Effector memory CD4-positive, alpha-beta T cell (primary cell): ENCODE results near the gene KLK12.

ENCODE experiments used
- DNase-seq, 3 donors: peaks; one replicate each; pipeline ENCODE4 v3.0.0-alpha.2; 2020
- H3K27ac ChIP-seq: 2 replicates; pipeline ENCODE4 v1.7.0; 2013; ENCODE audit warnings: mild to moderate bottlenecking, low read length, moderate library complexity; ENCODE audit not compliant: insufficient read depth, poor library complexity, severe bottlenecking
- H3K27me3 ChIP-seq: replicated peaks from 2 replicates; pipeline ENCODE4 v1.7.0; 2013; ENCODE audit warnings: mild to moderate bottlenecking, low read length; ENCODE audit not compliant: insufficient read depth, control insufficient read depth, poor library complexity, severe bottlenecking
- H3K36me3 ChIP-seq: 2 replicates; pipeline ENCODE4 v1.7.0; 2013; ENCODE audit warnings: mild to moderate bottlenecking, low read length, moderate library complexity; ENCODE audit not compliant: control insufficient read depth, insufficient read depth
- H3K4me1 ChIP-seq: 2 replicates; pipeline ENCODE4 v1.7.0; 2013; ENCODE audit warnings: low read length, mild to moderate bottlenecking; ENCODE audit not compliant: control insufficient read depth, insufficient read depth, poor library complexity, severe bottlenecking
- H3K4me3 ChIP-seq: 2 replicates; pipeline ENCODE4 v1.7.0; 2013; ENCODE audit warnings: low read length, low read depth, mild to moderate bottlenecking; ENCODE audit not compliant: insufficient read depth, poor library complexity, severe bottlenecking
- H3K9me3 ChIP-seq: 2 replicates; pipeline ENCODE4 v1.7.0; 2013; ENCODE audit warnings: mild to moderate bottlenecking, low read length, moderate library complexity; ENCODE audit not compliant: control insufficient read depth
- total RNA-seq, 3 donors: gene quantifications; one replicate each; lab custom pipeline; 2026; lab: John Stamatoyannopoulos, UW

KLK12 gene, protein sequence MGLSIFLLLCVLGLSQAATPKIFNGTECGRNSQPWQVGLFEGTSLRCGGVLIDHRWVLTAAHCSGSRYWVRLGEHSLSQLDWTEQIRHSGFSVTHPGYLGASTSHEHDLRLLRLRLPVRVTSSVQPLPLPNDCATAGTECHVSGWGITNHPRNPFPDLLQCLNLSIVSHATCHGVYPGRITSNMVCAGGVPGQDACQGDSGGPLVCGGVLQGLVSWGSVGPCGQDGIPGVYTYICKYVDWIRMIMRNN
- total RNA-seq, result 0 reads per million in 3 donors

DNA sequence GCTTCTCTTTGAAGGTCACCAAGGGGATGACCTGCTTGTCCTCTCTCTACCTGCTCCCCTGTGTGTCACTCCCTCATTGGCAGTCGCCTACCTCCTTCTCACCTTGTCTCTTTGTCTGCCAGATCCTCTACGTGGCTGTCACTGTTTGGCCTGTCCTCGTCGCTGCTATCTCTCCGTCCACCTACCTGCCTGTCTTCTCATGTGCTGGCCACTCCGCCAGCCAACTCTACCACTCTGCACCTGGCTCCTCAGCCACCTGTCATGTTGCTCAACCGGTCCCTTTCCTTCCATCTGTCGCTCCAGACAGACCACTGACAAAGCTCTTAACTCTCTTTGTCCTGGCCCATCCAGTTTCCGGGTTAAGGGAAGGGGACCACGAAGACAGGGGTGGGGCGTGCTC lies at the start of gene KLK12:
TSS of gene KLK12 (minus strand) at position 299 of the 400 bp plus-strand sequence. CDS start 381 bp downstream, outside the sequence.
- Histone ChIP-seq H3K36me3 (no peaks in the 10 kb centered on the region), H3K27me3 (no peaks in the 10 kb centered on the region), H3K27ac (no peak within 1 kb of the TSS), H3K4me3 (no peak within 1 kb of the TSS), H3K4me1 (no peaks in the 10 kb centered on the region), H3K9me3 (no peaks in the 10 kb centered on the region)
- no peak for DNase-seq

DNA sequence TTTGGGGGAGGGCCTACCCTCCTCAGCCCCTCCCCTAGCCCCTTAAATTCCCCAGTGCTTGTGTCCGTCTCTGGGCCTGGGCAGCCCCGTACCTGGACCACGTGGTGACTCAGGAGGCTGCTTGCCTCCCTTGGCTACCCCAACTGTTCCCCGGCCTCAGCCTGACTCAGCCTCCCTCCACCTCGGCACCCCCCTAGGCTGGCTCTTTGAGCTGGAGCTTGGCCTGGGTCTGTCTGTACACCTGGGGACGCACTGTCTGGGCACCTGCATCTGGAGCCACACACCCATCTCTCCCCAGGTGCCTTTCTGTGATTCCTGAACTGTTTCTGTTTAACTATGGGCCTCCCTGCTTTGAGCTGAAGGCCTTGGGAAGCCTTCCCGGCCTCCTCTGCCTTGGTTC lies 49.7 kb upstream of the KLK12 start:
- Histone ChIP-seq H3K27me3 (no peaks in the 10 kb centered on the region), H3K9me3 (no peaks in the 10 kb centered on the region)
- DNase-seq, result no peak

DNA sequence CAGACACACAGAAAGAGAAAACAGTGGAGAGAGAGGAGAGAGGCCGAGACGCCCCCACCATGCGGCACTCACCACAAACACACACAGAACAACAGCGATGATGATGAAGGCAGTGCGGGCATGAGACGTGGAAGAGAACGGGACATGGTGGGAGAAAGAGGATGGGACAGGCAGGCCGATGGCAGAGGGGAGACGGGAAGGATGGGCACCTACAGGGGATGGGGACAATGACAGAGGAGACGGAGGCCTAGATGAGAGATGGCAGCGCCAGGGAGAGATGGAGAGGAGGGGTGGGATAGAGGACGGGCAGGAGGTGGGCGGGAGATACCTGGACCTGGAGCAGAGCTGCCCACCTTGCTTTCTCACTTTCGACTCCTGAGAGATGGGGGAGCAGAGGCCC lies 49.0 kb upstream of the KLK12 start:
- Histone ChIP-seq H3K27ac (no peak overlapping the region), H3K36me3 (no peaks in the 10 kb centered on the region)
- no peak for DNase-seq

More for the DNA sequence above, 49.7 kb upstream of the KLK12 start:
- Histone ChIP-seq H3K4me1 (no peaks in the 10 kb centered on the region), H3K27ac (no peak overlapping the region), H3K36me3 (no peaks in the 10 kb centered on the region), H3K4me3 (no peak overlapping the region)

DNA sequence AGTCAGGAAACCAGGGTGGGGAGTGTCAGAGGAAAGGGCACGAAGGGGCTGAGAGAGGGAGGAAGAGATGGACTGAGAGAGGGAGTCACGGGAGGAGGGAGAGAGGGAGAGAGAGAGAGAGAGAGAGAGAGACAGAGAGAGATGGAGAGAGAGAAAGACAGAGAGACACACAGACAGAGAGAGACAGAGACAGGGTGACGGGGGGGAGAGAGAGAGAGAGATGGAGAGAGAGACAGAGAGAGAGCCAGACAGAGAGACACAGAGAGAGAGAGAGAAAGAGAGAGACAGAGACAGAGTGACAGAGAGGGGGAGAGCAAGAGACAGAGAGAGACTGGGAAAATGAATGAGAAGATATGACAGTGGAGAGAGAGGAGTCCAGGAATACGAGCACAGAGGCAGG lies 48.4 kb upstream of the KLK12 start:
- Histone ChIP-seq H3K36me3 (no peaks in the 10 kb centered on the region), H3K4me3 (no peak overlapping the region), H3K9me3 (no peaks in the 10 kb centered on the region), H3K27ac (no peak overlapping the region), H3K27me3 (no peaks in the 10 kb centered on the region), H3K4me1 (no peaks in the 10 kb centered on the region)
- DNase-seq, result no peak

More for the DNA sequence above, 49.0 kb upstream of the KLK12 start:
- H3K27me3 ChIP-seq, result no peaks in the 10 kb centered on the region
- no peak overlapping the region for H3K4me3 ChIP-seq
- H3K9me3 ChIP-seq, result no peaks in the 10 kb centered on the region
- H3K4me1 ChIP-seq, result no peaks in the 10 kb centered on the region

DNA sequence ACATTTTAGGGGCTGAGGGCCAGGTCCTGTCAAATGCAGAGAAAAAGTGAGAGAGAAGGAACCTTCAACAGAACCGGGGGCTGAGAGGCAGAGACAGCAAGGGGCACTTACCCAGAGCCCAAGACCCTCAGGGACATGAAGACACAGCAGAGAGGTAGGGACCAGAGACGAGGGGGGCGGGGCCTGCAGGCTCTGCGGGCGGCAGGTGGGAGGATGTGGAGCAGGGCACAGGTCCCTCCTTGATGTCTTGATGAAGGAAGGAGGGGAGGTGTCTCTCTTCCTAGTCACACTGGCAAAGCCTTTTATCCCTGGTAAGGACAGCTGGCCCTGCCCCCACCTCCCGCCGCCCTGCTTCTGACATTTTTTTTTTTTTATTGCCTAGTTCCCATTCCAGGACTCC lies 47.8 kb upstream of the KLK12 start, which contains the start of gene KLK14:
TSS of gene KLK14 (minus strand) at position 277 of the 400 bp plus-strand sequence. CDS start at position 4, 273 bp downstream.
- no peaks in the 10 kb centered on the region for H3K9me3 ChIP-seq
- H3K4me1 ChIP-seq, result no peaks in the 10 kb centered on the region
- H3K4me3 ChIP-seq, result no peak within 1 kb of the TSS
- H3K27ac ChIP-seq, result no peak within 1 kb of the TSS
- H3K36me3 ChIP-seq, result no peaks in the 10 kb centered on the region
- no peak for DNase-seq
- H3K27me3 ChIP-seq, result no peaks in the 10 kb centered on the region

DNA sequence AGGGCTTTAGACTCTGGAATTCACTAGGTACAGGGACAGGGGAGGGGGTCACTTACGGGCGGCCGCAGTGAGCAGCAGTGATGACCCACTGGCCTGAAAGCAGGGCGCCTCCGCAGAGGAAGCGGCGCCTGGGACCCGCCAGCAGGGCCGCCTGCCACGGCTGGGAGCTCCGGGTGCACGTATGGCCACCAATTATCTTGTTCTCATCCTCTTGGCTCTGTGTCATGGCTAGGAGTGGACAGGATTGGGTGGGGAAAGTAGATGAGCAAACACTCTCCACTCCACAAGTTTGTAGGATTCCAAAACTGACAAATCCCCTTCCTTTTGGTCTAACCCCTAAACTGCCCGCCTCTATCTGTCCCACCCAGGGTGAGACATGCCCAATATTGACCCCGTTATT lies 46.7 kb upstream of the KLK12 start:
- no peaks in the 10 kb centered on the region for H3K36me3 ChIP-seq
- H3K4me3 ChIP-seq, result no peak overlapping the region
- DNase-seq, result no peak
- no peaks in the 10 kb centered on the region for H3K27me3 ChIP-seq
- H3K4me1 ChIP-seq, result no peaks in the 10 kb centered on the region
- no peak overlapping the region for H3K27ac ChIP-seq
- H3K9me3 ChIP-seq, result no peaks in the 10 kb centered on the region

DNA sequence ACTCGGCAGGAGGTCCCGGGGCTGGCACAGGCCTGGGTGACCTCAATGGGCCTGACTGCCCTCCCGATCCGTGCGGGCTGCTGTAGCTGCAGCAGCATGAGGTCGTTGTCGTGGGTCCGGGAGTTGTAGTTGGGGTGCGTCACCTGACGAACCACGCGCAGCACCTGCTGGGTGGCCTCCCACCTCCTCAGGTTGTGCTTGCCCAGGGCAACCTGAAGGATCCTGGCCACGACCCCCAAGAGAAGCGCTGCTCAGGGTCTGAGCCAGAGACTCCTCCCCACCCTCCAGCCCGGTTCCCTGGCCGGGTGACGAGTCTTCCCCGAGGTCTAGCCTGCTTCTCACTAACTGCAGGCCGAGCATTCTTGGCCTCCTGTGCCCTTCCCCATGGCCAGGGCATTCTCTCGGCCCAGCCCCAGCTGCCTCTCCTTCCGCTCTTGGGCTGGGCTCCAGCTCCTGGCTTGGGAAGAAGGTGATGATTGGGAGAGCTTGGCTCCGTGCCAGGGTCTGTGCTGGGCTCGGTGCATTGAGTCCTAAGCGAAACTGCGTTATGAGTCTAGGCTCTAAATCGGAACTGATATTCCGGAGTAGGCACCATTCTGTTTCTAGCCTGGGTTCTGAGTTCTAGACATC lies 44.8 kb upstream of the KLK12 start:
- no peaks in the 10 kb centered on the region for H3K27me3 ChIP-seq
- DNase-seq, result no peak
- no peak overlapping the region for H3K27ac ChIP-seq
- H3K9me3 ChIP-seq, result no peaks in the 10 kb centered on the region
- H3K36me3 ChIP-seq, result no peaks in the 10 kb centered on the region
- H3K4me3 ChIP-seq, result no peak overlapping the region
- H3K4me1 ChIP-seq, result no peaks in the 10 kb centered on the region

DNA sequence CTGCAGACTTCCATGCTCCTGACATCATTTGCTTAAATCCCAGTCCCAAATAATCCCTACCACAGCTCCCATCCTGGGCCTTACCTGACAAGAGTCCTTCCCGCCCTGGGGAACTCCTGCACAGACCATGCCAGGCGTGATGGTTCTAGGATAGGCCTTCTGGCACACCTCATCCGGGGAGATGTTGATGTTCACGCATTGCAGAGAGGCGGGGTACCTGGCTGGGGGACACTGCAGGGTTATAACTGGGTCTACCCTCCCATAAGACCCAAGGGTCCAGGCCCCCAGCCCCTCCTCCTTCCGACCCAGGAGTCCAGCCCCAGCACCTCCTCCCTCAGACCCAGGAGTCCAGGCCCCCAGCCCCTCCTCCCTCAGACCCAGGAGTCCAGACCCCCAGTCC lies 43.9 kb upstream of the KLK12 start:
- Histone ChIP-seq H3K27ac (no peak overlapping the region), H3K4me1 (no peaks in the 10 kb centered on the region), H3K9me3 (no peaks in the 10 kb centered on the region), H3K4me3 (no peak overlapping the region), H3K27me3 (no peaks in the 10 kb centered on the region), H3K36me3 (no peaks in the 10 kb centered on the region)
- no peak for DNase-seq

DNA sequence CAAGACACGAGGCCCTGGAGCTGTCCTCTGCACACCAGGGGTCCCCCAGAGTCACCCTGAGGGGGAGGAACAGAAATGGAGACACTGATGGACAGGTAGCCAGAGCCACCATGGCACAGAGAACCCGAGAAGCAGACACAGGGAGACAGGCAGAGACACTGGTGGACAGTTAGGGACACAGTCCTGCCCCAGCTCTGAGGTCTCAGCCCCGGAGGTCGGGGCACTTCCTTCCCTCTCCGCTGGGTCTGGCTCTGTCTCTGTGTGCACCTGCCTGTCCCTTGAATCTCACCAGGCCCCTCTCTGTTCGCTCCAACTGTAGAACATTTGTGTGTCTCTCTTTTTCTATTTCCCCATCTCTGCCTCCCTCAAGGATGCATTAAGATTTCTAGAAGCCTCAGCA lies 43.3 kb upstream of the KLK12 start:
- no peaks in the 10 kb centered on the region for H3K27me3 ChIP-seq
- H3K36me3 ChIP-seq, result no peaks in the 10 kb centered on the region
- no peak overlapping the region for H3K27ac ChIP-seq
- H3K9me3 ChIP-seq, result no peaks in the 10 kb centered on the region
- no peaks in the 10 kb centered on the region for H3K4me1 ChIP-seq
- no peak overlapping the region for H3K4me3 ChIP-seq
- no peak for DNase-seq

DNA sequence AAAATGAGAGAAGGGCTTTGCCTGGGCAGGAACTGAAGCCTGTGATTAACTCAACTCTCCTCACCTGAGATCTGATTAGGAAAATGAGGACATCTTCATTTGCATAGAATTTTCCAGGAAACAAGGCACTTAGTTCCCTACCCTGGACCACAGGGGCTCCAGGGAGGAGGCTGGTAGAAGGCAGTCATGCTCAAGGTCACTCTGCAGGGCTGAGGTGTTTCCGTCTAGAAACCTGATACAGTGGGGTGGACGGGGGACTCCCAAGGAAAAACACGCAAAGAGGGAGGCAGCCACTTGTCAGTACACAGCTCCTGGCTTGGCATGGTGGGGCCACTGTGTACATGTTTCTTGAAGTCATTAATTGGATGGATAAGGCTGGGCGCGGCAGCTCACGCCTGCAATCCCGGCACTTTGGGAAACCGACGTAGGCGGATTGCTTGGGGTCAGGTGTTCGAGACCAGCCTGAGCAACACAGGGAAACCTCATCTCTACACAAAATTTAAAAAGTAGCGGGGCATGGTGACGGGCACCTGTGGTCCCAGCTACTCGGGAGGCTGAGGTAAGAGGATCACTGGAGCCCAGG lies 41.9 kb upstream of the KLK12 start:
- Histone ChIP-seq H3K9me3 (no peaks in the 10 kb centered on the region), H3K4me1 (no peaks in the 10 kb centered on the region), H3K36me3 (no peaks in the 10 kb centered on the region), H3K27me3 (no peaks in the 10 kb centered on the region), H3K4me3 (no peak overlapping the region), H3K27ac (no peak overlapping the region)
- no peak for DNase-seq
